Measurements from ENCODE around the gene MPPED1. TPM values are rescaled to one million over a fixed set of nuclear protein-coding genes. Genes with fewer than 3 reads are reported as not detected.

The MPPED1 gene
- total and polyA plus RNA-seq, 4 donors = 0.89 to 6.5 (median 4.1) TPM

DNA sequence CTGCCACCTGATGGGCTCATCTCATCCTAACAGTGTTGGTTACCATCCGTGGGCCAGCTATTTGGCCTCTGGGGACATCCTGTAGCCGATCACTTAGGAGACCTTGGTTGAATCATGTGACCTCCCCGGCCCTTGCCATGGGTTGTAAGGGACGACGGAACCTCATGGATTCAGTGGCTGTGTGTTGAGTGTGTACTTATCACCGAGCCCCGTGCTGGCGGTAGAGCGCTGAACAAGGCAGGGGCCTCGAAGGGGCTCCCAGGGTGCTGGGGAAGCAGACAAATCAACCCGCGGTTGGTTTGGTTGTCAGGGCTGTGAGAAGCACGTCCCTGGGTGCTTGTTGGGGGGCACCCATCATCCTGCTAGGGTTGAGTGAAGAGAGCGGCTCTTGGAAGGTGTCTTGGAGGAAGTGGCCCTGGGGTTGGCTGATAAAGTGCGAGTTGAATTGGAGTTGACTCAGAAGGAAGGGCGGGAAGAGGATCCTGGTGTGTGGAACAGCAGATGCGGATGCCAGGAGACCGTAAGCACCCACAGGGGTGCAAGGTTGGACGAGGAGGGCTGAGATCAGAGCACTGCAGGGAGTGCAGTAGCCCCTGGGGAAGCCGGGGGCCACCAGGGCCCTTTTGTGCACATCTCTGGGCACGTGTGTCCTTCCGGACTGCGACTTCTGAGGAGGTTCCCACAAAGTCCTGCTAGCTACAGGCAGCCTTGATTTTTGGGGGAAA lies 53.6 kb downstream of the MPPED1 start:
- Histone ChIP-seq H3K9ac (ENCODE audit: low read depth in 1 of 2, low read length in 2 of 2) (no peak overlapping the region), H3K9me3 (ENCODE audit: control insufficient read depth in 4 of 4, low read length in 3 of 4) (peaks cover 0 to 1% (median 0%) of the 10 kb centered on the region in 4 donors), H3K4me1 (ENCODE audit: control insufficient read depth in 4 of 4, insufficient read depth in 4 of 4, low read length in 3 of 4) (peaks cover 0 to 5% (median 2%) of the 10 kb centered on the region in 4 donors), H3K27me3 (ENCODE audit: control insufficient read depth in 4 of 4, insufficient read depth in 4 of 4, low read length in 3 of 4) (no peaks in the 10 kb centered on the region), H3K36me3 (ENCODE audit: control insufficient read depth in 4 of 4, insufficient read depth in 3 of 4, low read depth in 1 of 4, low read length in 3 of 4) (no peaks in the 10 kb centered on the region), H3K4me3 (ENCODE audit: low read depth in 1 of 3, low read length in 3 of 3) (no peak overlapping the region), H3K27ac (ENCODE audit: low read depth in 1 of 2, low read length in 2 of 2) (no peak overlapping the region)
- 89% methylated on average over 23 of the region's 23 CpGs for WGBS
- no peak for DNase-seq (ENCODE audit: low spot score)
- TF ChIP-seq RAD21 (IDR thresholded peaks at IDR 0.05) (no peak), JUND (IDR thresholded peaks at IDR 0.05) (no peak), RXRA (IDR thresholded peaks at IDR 0.05) (no peak), YY1 (IDR thresholded peaks at IDR 0.05) (no peak), HNF4A (conservative IDR thresholded peaks at IDR 0.05) (no peak), NR2F2 (IDR thresholded peaks at IDR 0.05) (no peak), FOXA1 (IDR thresholded peaks at IDR 0.05) (no peak), FOXA2 (IDR thresholded peaks at IDR 0.05) (no peak), HNF4G (IDR thresholded peaks at IDR 0.05) (no peak), TAF1 (conservative IDR thresholded peaks at IDR 0.05) (no peak)
- TF ChIP-seq, protein P1, sequence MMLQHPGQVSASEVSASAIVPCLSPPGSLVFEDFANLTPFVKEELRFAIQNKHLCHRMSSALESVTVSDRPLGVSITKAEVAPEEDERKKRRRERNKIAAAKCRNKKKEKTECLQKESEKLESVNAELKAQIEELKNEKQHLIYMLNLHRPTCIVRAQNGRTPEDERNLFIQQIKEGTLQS (IDR thresholded peaks at IDR 0.05) = no peak
- TF ChIP-seq, protein P2, sequence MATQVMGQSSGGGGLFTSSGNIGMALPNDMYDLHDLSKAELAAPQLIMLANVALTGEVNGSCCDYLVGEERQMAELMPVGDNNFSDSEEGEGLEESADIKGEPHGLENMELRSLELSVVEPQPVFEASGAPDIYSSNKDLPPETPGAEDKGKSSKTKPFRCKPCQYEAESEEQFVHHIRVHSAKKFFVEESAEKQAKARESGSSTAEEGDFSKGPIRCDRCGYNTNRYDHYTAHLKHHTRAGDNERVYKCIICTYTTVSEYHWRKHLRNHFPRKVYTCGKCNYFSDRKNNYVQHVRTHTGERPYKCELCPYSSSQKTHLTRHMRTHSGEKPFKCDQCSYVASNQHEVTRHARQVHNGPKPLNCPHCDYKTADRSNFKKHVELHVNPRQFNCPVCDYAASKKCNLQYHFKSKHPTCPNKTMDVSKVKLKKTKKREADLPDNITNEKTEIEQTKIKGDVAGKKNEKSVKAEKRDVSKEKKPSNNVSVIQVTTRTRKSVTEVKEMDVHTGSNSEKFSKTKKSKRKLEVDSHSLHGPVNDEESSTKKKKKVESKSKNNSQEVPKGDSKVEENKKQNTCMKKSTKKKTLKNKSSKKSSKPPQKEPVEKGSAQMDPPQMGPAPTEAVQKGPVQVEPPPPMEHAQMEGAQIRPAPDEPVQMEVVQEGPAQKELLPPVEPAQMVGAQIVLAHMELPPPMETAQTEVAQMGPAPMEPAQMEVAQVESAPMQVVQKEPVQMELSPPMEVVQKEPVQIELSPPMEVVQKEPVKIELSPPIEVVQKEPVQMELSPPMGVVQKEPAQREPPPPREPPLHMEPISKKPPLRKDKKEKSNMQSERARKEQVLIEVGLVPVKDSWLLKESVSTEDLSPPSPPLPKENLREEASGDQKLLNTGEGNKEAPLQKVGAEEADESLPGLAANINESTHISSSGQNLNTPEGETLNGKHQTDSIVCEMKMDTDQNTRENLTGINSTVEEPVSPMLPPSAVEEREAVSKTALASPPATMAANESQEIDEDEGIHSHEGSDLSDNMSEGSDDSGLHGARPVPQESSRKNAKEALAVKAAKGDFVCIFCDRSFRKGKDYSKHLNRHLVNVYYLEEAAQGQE (IDR thresholded peaks at IDR 0.05) = no peak
- TF ChIP-seq, protein P3, sequence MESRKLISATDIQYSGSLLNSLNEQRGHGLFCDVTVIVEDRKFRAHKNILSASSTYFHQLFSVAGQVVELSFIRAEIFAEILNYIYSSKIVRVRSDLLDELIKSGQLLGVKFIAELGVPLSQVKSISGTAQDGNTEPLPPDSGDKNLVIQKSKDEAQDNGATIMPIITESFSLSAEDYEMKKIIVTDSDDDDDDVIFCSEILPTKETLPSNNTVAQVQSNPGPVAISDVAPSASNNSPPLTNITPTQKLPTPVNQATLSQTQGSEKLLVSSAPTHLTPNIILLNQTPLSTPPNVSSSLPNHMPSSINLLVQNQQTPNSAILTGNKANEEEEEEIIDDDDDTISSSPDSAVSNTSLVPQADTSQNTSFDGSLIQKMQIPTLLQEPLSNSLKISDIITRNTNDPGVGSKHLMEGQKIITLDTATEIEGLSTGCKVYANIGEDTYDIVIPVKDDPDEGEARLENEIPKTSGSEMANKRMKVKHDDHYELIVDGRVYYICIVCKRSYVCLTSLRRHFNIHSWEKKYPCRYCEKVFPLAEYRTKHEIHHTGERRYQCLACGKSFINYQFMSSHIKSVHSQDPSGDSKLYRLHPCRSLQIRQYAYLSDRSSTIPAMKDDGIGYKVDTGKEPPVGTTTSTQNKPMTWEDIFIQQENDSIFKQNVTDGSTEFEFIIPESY (IDR thresholded peaks at IDR 0.05) = no peak
- TF ChIP-seq, protein P4, sequence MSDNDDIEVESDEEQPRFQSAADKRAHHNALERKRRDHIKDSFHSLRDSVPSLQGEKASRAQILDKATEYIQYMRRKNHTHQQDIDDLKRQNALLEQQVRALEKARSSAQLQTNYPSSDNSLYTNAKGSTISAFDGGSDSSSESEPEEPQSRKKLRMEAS (IDR thresholded peaks at IDR 0.05) = no peak

DNA sequence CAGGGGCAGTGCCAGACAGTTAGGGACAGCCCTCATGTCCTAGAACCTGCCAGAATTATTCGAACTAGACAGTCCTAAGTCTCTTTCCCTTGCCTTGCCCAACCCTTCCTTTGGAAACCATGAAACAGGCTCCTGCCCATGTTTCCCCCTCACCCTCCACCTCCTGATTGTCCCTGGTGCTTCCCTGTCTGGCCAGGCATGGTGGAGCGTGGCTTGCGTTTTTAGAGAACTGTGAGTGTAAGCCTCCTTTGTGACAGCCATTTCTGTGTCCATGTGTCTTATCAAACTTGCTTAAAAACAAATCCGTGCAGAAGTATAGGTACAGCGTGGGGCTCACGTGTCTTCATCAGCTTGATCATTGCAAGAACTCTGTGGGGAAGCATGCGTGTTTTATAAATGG lies 54.9 kb downstream of the MPPED1 start:
- peaks cover 0 to 5% (median 2%) of the 10 kb centered on the region in 4 donors for H3K4me1 ChIP-seq (ENCODE audit: control insufficient read depth in 4 of 4, insufficient read depth in 4 of 4, low read length in 3 of 4)
- DNase-seq (ENCODE audit: low spot score) = no peak
- H3K27me3 ChIP-seq (ENCODE audit: control insufficient read depth in 4 of 4, insufficient read depth in 4 of 4, low read length in 3 of 4) = no peaks in the 10 kb centered on the region
- H3K9ac ChIP-seq (ENCODE audit: low read depth in 1 of 2, low read length in 2 of 2) = no peak overlapping the region
- H3K36me3 ChIP-seq (ENCODE audit: control insufficient read depth in 4 of 4, insufficient read depth in 3 of 4, low read depth in 1 of 4, low read length in 3 of 4) = no peaks in the 10 kb centered on the region
- H3K9me3 ChIP-seq (ENCODE audit: control insufficient read depth in 4 of 4, low read length in 3 of 4) = peaks cover 0 to 1% (median 0%) of the 10 kb centered on the region in 4 donors
- no peak overlapping the region for H3K27ac ChIP-seq (ENCODE audit: low read depth in 1 of 2, low read length in 2 of 2)
- H3K4me3 ChIP-seq (ENCODE audit: low read depth in 1 of 3, low read length in 3 of 3) = no peak overlapping the region
- WGBS = 85% methylated on average over 7 of the region's 7 CpGs
- TF ChIP-seq YY1 (IDR thresholded peaks at IDR 0.05) (no peak), TAF1 (conservative IDR thresholded peaks at IDR 0.05) (no peak)
- TF ChIP-seq, protein P3 (IDR thresholded peaks at IDR 0.05) = no peak
- TF ChIP-seq, protein P5, sequence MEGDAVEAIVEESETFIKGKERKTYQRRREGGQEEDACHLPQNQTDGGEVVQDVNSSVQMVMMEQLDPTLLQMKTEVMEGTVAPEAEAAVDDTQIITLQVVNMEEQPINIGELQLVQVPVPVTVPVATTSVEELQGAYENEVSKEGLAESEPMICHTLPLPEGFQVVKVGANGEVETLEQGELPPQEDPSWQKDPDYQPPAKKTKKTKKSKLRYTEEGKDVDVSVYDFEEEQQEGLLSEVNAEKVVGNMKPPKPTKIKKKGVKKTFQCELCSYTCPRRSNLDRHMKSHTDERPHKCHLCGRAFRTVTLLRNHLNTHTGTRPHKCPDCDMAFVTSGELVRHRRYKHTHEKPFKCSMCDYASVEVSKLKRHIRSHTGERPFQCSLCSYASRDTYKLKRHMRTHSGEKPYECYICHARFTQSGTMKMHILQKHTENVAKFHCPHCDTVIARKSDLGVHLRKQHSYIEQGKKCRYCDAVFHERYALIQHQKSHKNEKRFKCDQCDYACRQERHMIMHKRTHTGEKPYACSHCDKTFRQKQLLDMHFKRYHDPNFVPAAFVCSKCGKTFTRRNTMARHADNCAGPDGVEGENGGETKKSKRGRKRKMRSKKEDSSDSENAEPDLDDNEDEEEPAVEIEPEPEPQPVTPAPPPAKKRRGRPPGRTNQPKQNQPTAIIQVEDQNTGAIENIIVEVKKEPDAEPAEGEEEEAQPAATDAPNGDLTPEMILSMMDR (IDR thresholded peaks at IDR 0.05; ENCODE audit: low read depth, low read length, missing input control) = no peak

Data from liver (tissue), 9 donors.